Activated T-helper 1 cell treated with anti-CD3 and anti-CD28 coated beads, Interleukin-12 subunit alpha, Interleukin-12 subunit beta, Interleukin-2, Interleukin-4 antibody, amounts not matched to agents 30 ng/mL and 10 ng/mL and 1 ng/mL, durations not matched to agents 14 hours and 24 hours and 36 hours (primary cell): Measurements from ENCODE around the gene ADGRB3. TPM values are rescaled to one million over a fixed set of nuclear protein-coding genes. Genes with fewer than 3 reads are reported as not detected.
"Not testable (repeated sequence)": the region's sequence is repeated elsewhere in the genome, so short reads cannot be mapped to it uniquely, and the experiment has no call there.

Source experiments
- DNase-seq: peaks from one replicate; pipeline ENCODE4 v3.0.0; 2021; ENCODE audit warnings: low spot score
- H3K27ac Mint-ChIP-seq: one replicate; pipeline ENCODE4 v1.8.0; 2021; ENCODE audit warnings: mild to moderate bottlenecking, mixed read lengths
- H3K27me3 Mint-ChIP-seq: one replicate; pipeline ENCODE4 v1.8.0; 2022; ENCODE audit warnings: mild to moderate bottlenecking, moderate library complexity, mixed read lengths; ENCODE audit not compliant: insufficient read depth
- H3K36me3 Mint-ChIP-seq: one replicate; pipeline ENCODE4 v1.8.0; 2021; ENCODE audit warnings: low read depth, mixed read lengths
- H3K4me1 Mint-ChIP-seq: one replicate; pipeline ENCODE4 v1.8.0; 2021; ENCODE audit warnings: low read depth, mixed read lengths
- H3K4me3 Mint-ChIP-seq: one replicate; pipeline ENCODE4 v1.8.0; 2021; ENCODE audit warnings: mild to moderate bottlenecking, moderate library complexity, mixed read lengths
- H3K9me3 Mint-ChIP-seq: one replicate; pipeline ENCODE4 v1.8.0; 2021; ENCODE audit warnings: mixed read lengths
- intact Hi-C: fragments of 100-400 bp; cut with micrococcal nuclease; formaldehyde crosslinking; loops from one replicate; pipeline ENCODE4 v1.15.1; 2024
- total RNA-seq: library from RNA; stranded (reverse); gene quantifications from 2 replicates; pipeline ENCODE4 v1.2.3, GENCODE V29; 2022

ADGRB3 gene
- total RNA-seq, 1 donor from 2014 or later, result not detected

DNA sequence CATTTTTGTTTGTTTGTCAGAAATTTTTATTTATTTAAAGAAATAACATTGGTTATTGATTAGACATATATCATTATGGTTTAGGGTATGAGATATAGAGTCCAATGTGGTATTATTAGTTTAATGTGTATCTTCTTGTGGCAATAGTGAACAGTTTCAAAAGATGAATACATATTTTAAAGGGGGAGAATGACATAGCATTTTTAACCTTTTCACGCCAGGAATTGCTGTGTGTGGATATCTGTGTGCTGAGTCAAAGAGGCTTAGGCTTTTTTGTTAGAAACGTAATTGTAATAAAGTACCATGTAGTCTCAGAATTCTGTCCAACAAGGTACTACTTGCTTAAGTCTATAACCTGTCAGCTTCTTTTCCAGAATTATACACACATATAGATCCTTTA, 451.6 kb downstream of the ADGRB3 start:
- H3K4me1 Mint-ChIP-seq, result no peaks in the 10 kb centered on the region
- H3K4me3 Mint-ChIP-seq, result no peak overlapping the region
- H3K36me3 Mint-ChIP-seq, result no peaks in the 10 kb centered on the region
- no peak overlapping the region for H3K27ac Mint-ChIP-seq
- H3K27me3 Mint-ChIP-seq, result no peaks in the 10 kb centered on the region
- DNase-seq, result no peak
- intact Hi-C loops, result no loop called here
- H3K9me3 Mint-ChIP-seq, result no peaks in the 10 kb centered on the region

DNA sequence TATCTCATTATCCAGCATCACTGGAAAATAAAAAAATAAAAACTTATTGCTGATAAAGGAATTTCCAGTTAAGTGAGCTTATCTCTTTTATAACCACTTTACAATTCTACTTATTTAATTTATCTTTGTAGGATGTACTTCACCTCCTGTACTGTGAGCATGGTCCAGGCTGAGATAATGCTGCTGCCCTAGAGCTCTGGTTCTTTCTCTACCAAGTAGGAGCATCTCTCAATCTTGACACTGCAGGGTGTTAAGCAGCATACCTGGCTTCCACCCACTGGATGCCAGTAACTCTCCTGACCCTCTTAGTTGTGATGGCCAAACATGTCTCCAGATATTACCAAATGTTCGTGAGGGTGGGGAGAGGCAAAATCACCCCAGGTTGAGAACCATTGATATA, 454.5 kb downstream of the ADGRB3 start:
- Mint-ChIP-seq H3K4me3 (no peak overlapping the region), H3K4me1 (no peaks in the 10 kb centered on the region), H3K27me3 (no peaks in the 10 kb centered on the region), H3K36me3 (no peaks in the 10 kb centered on the region), H3K9me3 (no peaks in the 10 kb centered on the region), H3K27ac (no peak overlapping the region)
- DNase-seq, result no peak
- intact Hi-C loops, result no loop called here

DNA sequence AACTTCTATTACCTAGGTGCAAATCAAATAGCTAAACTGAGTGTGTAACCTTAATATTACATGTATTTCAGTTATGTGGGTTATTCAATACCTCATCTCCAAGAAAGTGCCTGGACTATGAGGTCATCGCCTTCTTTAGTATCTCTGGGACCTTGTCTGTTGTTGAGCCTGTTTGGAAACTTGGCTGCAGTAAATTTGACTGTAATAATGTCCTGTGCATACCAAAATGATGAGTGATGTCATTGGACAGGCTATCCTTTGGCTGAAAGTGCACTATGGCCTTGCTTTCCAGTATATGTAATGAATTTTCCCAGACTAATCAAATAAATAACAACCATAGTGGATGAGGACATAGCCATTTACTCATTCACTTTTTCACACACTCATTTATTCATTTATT, 455.1 kb downstream of the ADGRB3 start:
- no peaks in the 10 kb centered on the region for H3K27me3 Mint-ChIP-seq
- intact Hi-C loops, result no loop called here
- no peaks in the 10 kb centered on the region for H3K4me1 Mint-ChIP-seq
- H3K27ac Mint-ChIP-seq, result no peak overlapping the region
- H3K36me3 Mint-ChIP-seq, result no peaks in the 10 kb centered on the region
- no peak for DNase-seq
- H3K4me3 Mint-ChIP-seq, result no peak overlapping the region
- no peaks in the 10 kb centered on the region for H3K9me3 Mint-ChIP-seq

DNA sequence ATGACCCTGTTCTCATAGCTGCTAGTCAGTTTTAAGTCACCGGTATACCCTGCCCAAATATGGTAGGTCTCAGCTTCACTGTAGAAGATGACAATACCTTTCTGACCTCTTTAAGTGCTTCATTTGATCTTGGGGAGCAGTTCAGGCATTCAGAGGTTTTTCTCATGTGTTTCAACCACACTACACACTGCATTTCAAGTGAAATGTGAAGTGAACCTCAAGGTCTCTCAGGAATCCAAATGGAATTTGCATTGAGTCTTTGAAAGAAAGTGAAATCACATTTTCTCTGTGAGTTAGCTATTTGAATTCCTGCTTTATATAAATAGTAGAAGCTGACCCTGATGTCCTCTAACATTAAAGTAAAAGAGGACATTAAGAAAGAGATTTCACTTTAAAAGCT, 461.6 kb downstream of the ADGRB3 start:
- Mint-ChIP-seq H3K27ac (no peak overlapping the region), H3K4me3 (no peak overlapping the region), H3K27me3 (no peaks in the 10 kb centered on the region), H3K4me1 (no peaks in the 10 kb centered on the region), H3K9me3 (no peaks in the 10 kb centered on the region), H3K36me3 (no peaks in the 10 kb centered on the region)
- no peak for DNase-seq
- intact Hi-C loops, result no loop called here

DNA sequence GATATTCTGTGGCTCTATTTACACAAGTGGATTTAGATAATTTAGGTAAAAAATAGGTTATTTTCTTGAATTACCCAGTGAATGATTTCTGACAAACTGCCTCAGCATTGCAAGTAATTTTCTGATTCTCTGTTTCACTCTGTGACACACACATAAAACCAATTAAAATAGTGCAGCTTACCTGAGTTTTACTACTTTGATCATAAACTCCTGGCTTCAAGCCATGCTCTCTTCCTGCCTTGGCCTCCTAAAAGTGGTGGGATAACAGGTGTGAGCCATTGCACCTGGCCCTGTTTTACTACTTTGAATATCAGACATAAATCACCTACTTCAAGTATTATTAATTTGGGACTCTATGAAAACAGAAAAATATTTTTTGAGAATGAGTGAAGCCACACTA, 462.9 kb downstream of the ADGRB3 start:
- Mint-ChIP-seq H3K4me3 (no peak overlapping the region), H3K36me3 (no peaks in the 10 kb centered on the region), H3K4me1 (no peaks in the 10 kb centered on the region), H3K27me3 (no peaks in the 10 kb centered on the region), H3K27ac (no peak overlapping the region), H3K9me3 (no peaks in the 10 kb centered on the region)
- intact Hi-C loops, result no loop called here
- DNase-seq, result no peak

DNA sequence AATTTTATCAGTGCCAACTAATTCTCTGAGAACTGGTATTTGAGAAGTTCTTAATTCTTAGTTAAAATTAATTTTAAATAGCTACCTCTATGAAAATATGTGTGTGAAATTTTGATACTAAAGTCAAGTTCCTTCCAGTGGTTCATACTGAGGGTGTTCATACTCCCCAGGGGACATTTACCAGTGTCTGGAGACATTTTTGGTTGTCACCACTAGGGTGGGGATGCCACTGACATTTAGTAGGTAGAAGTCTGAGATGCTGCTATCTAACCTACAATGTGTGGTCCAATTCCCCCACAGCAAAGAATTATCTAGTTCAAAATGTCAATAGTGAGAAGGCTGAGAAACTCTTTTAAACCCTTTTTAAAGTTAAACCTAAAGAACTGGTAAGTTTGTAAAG, 463.8 kb downstream of the ADGRB3 start:
- H3K9me3 Mint-ChIP-seq, result no peaks in the 10 kb centered on the region
- H3K36me3 Mint-ChIP-seq, result no peaks in the 10 kb centered on the region
- intact Hi-C loops, result no loop called here
- no peak for DNase-seq
- H3K27ac Mint-ChIP-seq, result no peak overlapping the region
- H3K4me1 Mint-ChIP-seq, result no peaks in the 10 kb centered on the region
- H3K27me3 Mint-ChIP-seq, result no peaks in the 10 kb centered on the region
- H3K4me3 Mint-ChIP-seq, result no peak overlapping the region

DNA sequence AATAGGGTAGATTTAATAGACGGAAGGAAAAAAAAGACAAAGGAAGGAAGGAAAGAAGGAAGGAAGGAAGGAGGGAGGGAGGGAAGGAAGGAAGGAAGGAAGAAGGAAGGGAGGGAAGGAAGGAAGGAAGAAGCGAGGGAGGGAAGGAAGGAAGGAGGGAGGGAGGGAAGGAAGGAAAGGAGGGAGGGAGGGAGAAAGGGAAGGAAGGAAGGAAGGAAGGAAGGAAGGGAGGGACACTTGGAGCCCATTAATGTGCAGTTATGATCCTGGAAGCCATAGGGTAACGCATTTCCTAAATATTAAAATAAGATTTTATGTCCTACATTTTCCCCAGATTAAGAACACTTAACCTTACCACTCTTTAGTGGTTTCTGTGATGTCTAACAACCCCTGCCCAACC, 465.7 kb downstream of the ADGRB3 start:
- Mint-ChIP-seq H3K27me3 (no peaks in the 10 kb centered on the region), H3K27ac (no peak overlapping the region)
- intact Hi-C loops, result no loop called here

DNA sequence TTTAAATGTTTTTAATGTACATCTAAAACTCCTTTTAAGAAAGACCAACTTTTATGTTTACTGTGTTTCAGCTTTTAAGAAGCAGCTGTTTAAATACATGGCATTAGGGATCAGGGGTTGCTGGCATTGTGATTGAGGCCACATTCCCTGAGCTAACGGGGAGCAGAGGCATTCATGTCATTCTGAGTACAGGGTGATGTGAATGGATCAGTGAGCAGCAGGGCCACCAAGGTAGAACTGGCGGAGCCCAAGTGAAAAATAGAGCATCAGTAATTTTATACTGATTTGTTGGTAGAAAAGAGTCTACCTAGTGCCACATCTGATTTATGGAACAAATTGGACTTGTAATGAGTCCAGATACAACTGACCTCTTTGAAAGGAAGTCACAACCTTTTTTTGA, 467.3 kb downstream of the ADGRB3 start:
- Mint-ChIP-seq H3K27me3 (no peaks in the 10 kb centered on the region), H3K36me3 (no peaks in the 10 kb centered on the region), H3K4me3 (no peak overlapping the region), H3K4me1 (no peaks in the 10 kb centered on the region), H3K27ac (no peak overlapping the region), H3K9me3 (no peaks in the 10 kb centered on the region)
- intact Hi-C loops, result no loop called here
- no peak for DNase-seq

More for the DNA sequence above, 465.7 kb downstream of the ADGRB3 start:
- H3K9me3 Mint-ChIP-seq, result no peaks in the 10 kb centered on the region
- H3K4me1 Mint-ChIP-seq, result no peaks in the 10 kb centered on the region
- no peak for DNase-seq
- no peak overlapping the region for H3K4me3 Mint-ChIP-seq
- no peaks in the 10 kb centered on the region for H3K36me3 Mint-ChIP-seq

DNA sequence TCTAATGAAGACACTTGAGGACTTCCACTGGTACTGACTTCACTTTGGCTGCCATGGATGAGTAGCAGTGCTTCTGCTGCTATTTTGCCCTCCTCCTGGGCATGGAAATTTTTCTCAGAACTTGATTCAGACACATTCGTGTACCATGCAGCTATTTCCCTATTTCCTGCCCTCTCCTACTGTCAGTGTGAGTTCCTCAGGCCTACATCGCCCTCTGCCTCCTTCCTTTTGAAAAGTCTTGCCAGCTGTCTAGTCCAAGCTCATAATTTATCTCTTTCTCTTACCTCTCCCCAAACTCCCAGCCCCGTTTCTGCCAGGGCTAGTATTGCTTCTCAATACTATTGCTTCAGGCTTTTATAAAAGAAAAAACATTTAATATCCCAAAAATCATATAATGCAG, 470.2 kb downstream of the ADGRB3 start:
- no peaks in the 10 kb centered on the region for H3K27me3 Mint-ChIP-seq
- intact Hi-C loops, result no loop called here
- DNase-seq, result no peak
- H3K36me3 Mint-ChIP-seq, result no peaks in the 10 kb centered on the region
- no peak overlapping the region for H3K27ac Mint-ChIP-seq
- H3K4me1 Mint-ChIP-seq, result no peaks in the 10 kb centered on the region
- no peak overlapping the region for H3K4me3 Mint-ChIP-seq
- H3K9me3 Mint-ChIP-seq, result no peaks in the 10 kb centered on the region

DNA sequence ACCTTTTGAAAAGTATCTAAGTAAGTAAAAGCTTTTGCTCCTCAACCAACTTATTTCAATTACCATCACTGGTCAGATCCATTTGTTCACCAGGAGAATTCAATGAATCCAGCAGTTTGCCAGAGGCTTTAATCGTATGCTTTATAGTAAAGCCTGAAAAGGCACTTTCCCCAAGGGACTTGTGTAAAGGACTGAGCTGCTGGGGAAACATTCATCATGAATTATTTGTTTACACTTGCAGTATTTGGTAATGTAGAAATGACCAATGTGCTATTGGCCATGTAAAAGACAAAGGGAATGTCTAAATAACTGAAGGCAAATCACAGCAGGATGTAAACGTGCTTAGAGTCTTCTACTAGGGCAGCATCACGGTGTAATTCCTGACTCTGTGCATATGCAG, 471.4 kb downstream of the ADGRB3 start:
- H3K9me3 Mint-ChIP-seq, result no peaks in the 10 kb centered on the region
- intact Hi-C loops, result no loop called here
- H3K4me3 Mint-ChIP-seq, result no peak overlapping the region
- no peaks in the 10 kb centered on the region for H3K27me3 Mint-ChIP-seq
- no peak for DNase-seq
- no peaks in the 10 kb centered on the region for H3K4me1 Mint-ChIP-seq
- H3K36me3 Mint-ChIP-seq, result no peaks in the 10 kb centered on the region
- H3K27ac Mint-ChIP-seq, result no peak overlapping the region

DNA sequence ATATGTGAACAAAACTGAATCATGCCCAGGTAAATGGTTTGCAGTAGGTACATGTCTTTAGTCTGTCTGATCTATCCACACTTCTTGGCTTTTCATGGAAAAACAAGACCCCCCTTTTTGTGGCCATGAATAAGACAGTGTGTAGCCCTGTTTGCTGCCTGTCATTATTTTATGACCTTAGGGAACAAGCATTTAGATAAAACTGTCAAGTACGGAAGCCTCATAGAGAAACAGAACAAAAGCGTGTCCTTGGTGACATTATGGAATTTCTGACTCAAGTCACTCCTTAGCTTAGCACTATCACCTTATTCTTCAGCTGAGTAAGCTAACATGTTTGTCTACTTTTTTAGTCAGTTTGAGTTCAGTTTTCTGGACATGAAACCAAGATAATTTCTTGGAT, 476.2 kb downstream of the ADGRB3 start:
- Mint-ChIP-seq H3K27ac (no peak overlapping the region), H3K4me3 (no peak overlapping the region)
- intact Hi-C loops, result no loop called here

DNA sequence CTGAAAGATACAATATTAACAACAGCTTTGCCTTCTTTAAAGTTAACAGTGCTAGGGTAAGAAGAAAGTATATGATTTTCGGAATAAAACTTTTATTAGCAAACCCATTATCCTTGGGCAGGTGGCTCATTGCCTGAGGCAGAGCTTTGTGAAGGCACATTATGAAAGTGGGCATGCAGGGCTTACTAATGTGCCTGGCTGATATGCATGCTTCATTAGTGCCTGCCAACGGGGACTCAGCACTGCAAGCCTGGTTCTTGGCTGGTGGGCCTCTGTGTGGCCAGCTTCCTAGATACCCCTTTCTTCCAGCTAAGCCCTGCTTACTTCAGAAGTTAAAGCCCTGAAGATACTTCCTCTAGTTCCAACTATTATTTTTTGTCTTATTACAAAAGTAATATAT, 481.6 kb downstream of the ADGRB3 start:
- no peaks in the 10 kb centered on the region for H3K36me3 Mint-ChIP-seq
- H3K9me3 Mint-ChIP-seq, result no peaks in the 10 kb centered on the region
- no peaks in the 10 kb centered on the region for H3K27me3 Mint-ChIP-seq
- intact Hi-C loops, result no loop called here
- no peak overlapping the region for H3K27ac Mint-ChIP-seq
- no peak overlapping the region for H3K4me3 Mint-ChIP-seq
- no peaks in the 10 kb centered on the region for H3K4me1 Mint-ChIP-seq
- no peak for DNase-seq

More for the DNA sequence above, 476.2 kb downstream of the ADGRB3 start:
- no peaks in the 10 kb centered on the region for H3K27me3 Mint-ChIP-seq
- H3K36me3 Mint-ChIP-seq, result no peaks in the 10 kb centered on the region
- no peaks in the 10 kb centered on the region for H3K4me1 Mint-ChIP-seq
- no peak for DNase-seq
- H3K9me3 Mint-ChIP-seq, result no peaks in the 10 kb centered on the region

DNA sequence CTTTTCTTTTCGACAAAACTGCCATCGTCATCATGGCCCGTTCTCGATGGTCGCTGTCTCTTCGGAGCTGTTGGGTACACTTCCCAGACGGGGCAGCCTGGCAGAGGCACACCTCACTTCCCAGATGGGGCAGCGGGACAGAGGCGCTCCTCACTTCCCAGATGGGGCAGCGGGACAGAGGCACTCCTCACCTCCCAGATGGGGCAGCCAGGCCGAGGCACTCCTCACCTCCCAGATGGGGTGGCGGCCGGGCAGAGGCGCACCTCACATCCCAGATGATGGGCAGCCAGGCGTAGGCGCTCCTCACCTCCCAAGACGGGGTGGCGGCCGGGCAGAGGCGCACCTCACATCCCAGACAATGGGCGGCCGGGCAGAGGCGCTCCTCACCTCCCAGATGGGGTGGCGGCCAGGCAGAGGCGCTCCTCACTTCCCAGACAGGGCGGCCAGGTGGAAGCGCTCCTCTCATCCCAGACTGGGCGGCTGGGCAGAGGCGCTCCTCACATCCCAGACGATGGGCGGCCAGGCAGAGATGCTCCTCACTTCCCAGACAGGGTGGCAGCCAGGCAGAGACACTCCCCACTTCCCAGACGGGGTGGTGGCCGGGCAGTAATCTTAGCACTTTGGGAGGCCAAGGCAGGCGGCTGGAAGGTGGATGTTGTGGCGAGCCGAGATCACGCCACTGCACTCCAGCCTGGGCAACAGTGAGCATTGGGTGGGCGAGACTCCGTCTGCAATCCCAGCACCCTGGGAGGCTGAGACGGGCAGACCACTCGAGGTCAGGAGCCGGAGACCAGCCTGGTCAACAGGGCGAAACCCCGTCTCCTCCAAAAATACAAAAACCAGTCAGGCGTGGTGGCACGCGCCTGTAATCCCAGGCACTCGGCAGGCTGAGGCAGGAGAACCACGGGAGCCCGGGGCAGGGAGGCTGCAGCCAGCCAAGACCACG, 486.7 kb downstream of the ADGRB3 start:
- H3K4me1 Mint-ChIP-seq, H3K27ac Mint-ChIP-seq, H3K27me3 Mint-ChIP-seq, H3K9me3 Mint-ChIP-seq, DNase-seq, H3K36me3 Mint-ChIP-seq, H3K4me3 Mint-ChIP-seq, intact Hi-C loops: not testable (repeated sequence)

DNA sequence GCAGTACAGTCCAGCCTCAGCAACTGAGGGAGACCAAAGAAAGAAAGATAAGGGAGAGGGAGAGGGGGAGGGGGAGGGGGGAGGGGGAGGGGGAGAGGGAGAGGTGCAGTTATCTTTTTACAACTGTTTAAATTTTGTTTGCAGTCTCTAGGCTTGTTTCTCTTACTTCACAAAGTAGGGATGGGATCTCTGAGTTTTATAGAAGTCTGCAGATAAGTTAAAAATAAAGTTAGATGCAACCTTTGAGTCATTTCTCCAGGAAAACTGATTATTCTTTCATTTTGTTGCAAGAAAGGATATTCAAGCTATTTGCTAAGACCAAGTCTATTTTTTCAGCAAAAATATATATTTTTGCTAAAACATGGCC, 487.3 kb downstream of the ADGRB3 start:
- Mint-ChIP-seq H3K4me1 (no peaks in the 10 kb centered on the region), H3K27me3 (no peaks in the 10 kb centered on the region), H3K27ac (no peak overlapping the region), H3K36me3 (no peaks in the 10 kb centered on the region), H3K4me3 (no peak overlapping the region), H3K9me3 (no peaks in the 10 kb centered on the region)
- intact Hi-C loops, result no loop called here
- DNase-seq, result no peak
